22Rv1 (cell line): ENCODE results near the gene VDR.

Experiments used
- H3K27ac ChIP-seq: fragments of 450-650 bp; 2 replicates; pipeline ENCODE4 v1.5.1; 2017
- ZFX ChIP-seq: fragments of 450-650 bp; IDR thresholded peaks from 2 replicates; pipeline ENCODE4 v1.6.1; 2017; ENCODE audit warnings: antibody characterized with exemption, borderline replicate concordance
- TF ChIP-seq, protein P1 (sequence below): fragments of 450-650 bp; IDR thresholded peaks from 2 replicates; pipeline ENCODE4 v1.5.1; 2017; ENCODE audit warnings: mild to moderate bottlenecking

Gene VDR

DNA sequence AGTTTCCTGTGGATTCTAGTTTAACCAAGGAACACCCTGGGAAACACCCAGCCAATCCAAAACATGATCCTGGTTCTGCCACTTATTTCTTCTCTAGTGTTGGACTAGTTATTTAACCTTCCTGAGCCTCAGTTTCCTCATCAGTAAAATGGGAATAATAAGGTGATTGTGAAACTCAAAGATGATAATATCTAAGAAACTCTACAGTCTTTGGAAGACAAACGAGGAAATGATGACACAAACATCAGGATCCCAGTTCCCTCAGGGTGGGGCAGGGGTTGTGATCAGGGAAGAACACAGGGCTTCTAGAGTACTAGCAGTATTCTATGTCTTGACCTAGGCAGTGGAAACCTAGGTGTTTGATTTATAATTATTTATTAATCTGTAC, 40.5 kb upstream of the VDR start:
- no peak for TF ChIP-seq ZFX
- TF ChIP-seq, protein P1, sequence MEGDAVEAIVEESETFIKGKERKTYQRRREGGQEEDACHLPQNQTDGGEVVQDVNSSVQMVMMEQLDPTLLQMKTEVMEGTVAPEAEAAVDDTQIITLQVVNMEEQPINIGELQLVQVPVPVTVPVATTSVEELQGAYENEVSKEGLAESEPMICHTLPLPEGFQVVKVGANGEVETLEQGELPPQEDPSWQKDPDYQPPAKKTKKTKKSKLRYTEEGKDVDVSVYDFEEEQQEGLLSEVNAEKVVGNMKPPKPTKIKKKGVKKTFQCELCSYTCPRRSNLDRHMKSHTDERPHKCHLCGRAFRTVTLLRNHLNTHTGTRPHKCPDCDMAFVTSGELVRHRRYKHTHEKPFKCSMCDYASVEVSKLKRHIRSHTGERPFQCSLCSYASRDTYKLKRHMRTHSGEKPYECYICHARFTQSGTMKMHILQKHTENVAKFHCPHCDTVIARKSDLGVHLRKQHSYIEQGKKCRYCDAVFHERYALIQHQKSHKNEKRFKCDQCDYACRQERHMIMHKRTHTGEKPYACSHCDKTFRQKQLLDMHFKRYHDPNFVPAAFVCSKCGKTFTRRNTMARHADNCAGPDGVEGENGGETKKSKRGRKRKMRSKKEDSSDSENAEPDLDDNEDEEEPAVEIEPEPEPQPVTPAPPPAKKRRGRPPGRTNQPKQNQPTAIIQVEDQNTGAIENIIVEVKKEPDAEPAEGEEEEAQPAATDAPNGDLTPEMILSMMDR, result no peak
- H3K27ac ChIP-seq, result no peak overlapping the region

DNA sequence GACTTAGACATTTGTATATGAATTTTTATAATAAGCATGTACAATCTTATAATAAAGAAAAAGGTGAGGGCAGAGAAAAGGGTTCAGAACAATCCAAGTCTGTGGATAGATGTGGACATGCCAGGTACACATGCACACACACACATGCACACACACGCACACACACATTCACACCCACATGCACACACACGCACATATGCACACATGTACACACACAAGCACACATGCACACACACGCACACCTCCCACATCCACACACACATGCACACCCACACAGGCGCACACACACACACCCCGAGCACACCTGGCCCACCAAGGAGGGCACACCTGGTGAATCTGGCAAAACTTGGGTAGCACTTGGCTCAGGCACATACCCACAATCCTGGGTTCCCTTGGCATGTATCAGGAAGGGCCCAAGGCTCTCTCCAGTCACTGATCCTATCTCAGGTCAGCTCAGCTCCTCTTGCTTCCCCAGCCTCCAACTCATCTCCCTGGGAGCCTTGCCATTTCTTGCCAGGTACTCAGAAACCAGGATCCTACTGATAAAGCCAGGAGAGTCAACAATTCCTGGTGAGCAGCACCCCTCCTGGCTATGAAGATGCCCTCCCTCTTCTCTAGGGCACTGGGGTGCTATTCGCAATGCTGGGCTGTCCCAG, 40.0 kb upstream of the VDR start:
- TF ChIP-seq, protein P1, result no peak
- no peak for TF ChIP-seq ZFX
- H3K27ac ChIP-seq, result no peak overlapping the region

DNA sequence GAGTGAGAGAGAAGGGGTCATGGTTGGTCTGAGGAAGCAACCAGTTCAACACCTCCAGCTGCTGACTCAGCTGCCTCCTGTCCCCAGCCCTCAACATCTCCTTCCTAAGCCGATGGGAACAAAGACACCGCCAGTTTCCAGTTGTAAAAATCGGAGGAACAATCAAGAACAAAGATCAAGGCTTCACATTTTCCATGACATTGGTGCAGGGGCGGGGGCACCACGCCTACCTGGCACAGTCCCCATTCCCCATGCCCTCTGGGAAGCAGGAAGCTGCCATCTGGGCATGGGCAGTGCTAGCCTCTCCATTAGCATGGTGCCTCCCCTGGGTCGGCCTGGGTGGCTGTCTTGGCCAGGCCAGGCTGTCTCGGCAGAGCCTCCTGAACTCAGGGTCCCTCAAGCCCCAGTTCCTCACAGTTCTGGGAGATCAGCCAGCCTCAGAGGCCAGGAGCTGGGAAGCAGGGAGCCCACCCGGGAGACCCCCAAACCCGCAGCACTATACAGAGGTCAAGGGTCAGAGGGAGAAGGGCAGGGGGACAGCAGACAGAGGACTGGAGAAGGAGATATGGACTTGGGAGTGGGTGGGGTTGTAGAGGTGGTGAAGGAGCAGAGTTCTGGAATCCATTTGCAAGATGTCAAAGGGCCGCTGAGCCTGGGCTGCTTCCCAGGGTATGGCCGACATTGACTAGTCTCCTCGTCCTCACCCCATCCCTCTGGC, 39.0 kb upstream of the VDR start:
- TF ChIP-seq, protein P1, result no peak
- TF ChIP-seq ZFX, result no peak
- peak overlapping the region; percentile 48 for H3K27ac ChIP-seq

DNA sequence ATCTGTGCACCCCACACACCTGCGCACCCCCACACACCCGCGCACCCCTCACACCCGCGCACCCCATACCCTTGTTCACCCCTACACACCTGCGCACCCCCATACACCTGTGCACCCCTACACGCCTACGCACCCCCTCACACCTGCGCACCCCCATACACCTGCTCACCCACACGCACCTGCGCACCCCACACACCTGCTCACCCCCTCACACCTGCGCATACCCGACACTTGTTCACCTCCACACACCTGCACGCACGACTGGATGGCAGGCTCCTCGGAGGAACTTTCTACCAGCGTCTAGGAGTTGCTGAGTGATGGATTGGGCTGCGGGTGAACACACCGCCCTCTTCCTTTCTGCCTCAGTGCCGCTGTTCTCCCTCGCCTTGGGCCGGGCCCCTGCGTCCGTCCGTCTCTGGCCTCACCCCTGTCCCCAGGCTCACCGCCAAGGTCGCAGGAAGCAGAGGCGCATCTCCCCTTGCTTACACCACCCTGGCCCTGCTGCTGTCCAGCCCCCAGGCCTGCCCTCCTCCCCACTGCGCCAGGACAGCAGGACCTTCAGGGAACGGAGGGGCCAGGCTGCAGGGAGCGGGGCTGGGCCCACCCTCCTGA, 37.9 kb upstream of the VDR start:
- peak overlapping the region; percentile 48; the same call in 1 of the 2 replicates for H3K27ac ChIP-seq
- no peak for TF ChIP-seq ZFX
- TF ChIP-seq, protein P1, result peak; percentile 15; the same call in 1 of the 2 replicates

DNA sequence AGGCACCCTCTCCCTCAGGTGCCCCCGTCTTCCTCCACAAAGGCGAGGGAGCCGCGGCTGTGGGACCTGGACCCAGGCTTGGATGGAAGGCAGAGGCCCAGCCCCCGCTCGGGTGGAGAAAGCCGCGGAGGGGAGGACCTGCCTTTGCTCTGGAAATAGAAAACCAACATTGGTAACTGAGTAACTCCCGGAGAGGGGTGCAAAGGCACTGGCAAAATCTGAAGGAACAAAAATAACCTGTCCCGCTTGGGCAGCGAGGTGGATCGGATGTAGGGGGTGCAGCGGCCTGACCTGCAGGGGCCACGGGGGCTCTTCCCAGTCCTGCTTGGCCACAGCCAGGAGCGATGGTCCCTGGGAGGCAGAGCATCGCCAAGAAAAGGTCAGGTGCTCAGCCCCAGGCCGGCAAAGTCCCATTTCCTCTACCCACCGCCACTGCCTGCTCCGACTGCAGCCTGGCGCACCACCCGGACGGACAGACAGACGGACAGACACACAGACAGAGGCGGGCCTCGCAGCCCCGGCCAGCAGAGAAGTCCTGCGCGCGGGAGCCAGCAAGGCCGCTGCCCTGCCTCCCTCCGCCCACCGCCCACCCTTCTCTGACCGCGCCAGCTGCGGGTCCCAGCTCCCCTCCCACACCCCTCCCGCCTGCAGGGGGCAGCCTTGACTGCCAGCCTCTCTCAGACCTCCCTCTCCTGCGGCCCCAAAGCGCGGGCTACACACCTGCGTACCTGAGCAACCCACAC, 37.2 kb upstream of the VDR start:
- H3K27ac ChIP-seq, result no peak overlapping the region
- TF ChIP-seq, protein P1, result peak; percentile 72
- TF ChIP-seq ZFX, result no peak

DNA sequence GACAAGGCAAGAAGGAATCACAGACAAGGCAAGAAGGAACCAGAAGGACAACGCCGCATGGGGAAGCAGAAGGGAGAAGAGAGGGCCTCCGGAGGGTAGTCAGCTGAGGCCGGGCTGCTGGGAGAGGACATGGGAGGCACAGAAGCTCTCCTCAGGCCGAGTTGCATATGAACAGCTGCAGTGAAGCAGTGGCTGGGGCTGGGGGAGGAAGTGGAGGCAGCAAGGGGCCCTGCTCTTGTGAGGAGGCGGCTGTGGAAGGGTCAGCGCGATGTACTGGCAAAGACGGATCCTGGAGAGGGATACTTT, 36.6 kb upstream of the VDR start:
- no peak overlapping the region for H3K27ac ChIP-seq
- TF ChIP-seq ZFX, result no peak
- TF ChIP-seq, protein P1, result no peak
